Stimulated activated CD4-positive, alpha-beta T cell treated with anti-CD3 and anti-CD28 coated beads, Interleukin-15, amount 100 ng/mL, for 24 hours (primary cell): Measurements from ENCODE around the gene FLNC.

Source experiments
- DNase-seq: peaks from one replicate; pipeline ENCODE4 v3.0.0-alpha.2; 2020

Gene FLNC

DNA sequence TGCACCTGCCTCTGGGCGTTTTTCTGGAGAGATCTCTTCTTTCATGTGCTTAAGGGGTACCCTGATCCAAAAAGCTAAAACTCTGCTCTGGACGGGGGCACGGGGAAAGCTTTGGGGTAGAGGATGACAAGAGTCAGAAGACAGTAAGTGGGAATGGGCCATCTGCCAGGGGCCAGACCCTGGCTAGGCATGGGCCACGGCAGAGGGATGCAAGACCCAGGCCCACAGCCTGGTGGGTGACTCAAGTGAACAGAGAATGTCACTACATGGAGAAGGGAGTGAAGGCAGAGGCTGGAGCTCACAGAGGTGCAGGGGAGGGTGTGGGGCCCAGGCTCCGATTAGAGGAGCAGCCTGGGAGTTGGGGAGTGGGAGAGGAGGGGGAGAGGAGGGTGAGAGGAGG, 15.3 kb downstream of the FLNC start:
- no peak for DNase-seq

DNA sequence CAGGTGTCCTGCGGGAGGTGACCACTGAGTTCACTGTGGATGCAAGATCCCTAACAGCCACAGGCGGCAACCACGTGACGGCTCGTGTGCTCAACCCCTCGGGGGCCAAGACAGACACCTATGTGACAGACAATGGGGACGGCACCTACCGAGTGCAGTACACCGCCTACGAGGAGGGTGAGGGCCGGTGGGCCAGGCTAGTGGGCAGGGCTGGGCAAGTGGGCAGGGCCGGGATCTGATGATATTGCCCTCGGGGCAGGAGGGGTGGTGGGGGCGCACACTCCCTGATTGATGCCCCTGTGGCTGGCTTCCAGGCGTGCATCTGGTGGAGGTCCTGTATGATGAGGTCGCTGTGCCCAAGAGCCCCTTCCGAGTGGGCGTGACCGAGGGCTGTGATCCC, 15.8 kb downstream of the FLNC start:
- no peak for DNase-seq

DNA sequence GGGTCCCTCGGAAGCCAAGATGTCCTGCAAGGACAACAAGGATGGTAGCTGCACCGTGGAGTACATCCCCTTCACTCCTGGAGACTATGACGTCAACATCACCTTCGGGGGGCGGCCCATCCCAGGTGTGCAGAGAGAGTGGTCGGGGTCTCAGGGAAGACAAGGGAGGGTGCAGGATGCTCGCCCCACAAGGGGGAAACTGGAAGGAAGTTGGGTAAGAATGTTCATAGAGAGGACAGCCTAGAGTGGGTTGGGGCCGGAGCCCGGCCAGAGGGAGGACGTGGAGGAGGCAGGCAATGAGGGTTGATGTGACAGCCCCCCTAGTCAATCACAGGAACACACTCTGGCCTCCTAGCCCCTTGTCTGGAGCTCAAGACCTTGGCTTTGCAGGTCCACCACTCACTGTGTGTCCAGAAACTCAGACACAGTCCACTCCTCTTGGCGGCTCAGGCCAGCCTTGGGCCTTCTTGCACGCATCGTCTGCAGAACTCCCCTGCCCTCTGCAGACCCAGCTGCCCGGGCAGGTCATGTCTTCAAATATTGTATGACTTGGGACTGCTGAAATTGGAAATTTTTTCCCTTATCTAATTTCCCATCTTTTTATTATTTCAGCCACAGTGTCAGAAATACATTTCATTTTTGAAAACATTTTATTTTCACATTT, 16.7 kb downstream of the FLNC start:
- DNase-seq = no peak

DNA sequence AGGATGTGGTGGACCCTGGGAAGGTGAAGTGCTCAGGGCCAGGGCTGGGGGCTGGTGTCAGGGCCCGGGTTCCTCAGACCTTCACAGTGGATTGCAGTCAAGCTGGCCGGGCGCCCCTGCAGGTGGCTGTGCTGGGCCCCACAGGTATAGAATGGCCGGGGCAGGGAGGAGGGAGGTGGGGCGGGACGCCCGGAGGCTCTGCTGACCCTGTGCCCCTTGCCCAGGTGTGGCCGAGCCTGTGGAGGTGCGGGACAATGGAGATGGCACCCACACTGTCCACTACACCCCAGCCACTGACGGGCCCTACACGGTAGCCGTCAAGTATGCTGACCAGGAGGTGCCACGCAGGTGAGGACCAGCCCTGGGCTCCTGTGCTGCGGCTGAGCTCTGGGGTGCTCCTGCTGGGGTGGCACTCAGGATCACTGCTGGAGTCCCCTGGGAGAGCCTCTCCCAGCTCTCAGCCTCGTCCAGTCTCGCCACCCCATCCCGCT, 17.6 kb downstream of the FLNC start:
- DNase-seq = no peak

DNA sequence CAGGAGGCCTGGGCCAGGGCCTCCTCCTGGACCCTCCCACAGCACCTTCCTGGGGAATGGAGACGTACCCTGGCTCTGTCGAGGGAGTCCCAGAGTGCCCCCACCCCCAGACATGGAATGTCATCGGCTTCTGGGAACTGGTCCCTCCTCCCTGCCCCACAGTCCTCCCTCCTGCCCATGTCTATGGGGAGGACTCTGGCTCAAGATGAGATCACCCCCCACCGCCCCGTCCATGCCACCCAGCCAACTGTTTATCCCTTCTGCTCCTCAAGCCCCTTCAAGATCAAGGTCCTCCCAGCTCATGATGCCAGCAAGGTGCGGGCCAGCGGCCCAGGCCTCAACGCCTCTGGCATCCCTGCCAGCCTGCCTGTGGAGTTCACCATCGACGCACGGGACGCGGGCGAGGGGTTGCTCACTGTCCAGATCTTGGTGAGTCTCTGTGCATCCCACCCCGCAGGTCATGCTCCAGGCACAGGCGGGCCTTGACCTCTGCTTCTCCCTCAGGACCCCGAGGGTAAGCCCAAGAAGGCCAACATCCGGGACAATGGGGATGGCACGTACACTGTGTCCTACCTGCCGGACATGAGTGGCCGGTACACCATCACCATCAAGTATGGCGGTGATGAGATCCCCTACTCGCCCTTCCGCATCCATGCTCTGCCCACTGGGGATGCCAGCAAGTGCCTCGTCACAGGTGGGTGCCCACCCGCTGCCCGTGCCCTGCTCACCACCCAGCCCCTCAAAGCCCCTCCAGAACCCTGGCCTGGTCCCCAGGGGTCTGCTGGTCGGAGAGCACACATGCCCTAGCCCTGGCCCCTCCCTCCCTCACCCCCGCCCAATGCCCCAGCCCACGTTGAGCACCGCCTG, 18.3 kb downstream of the FLNC start:
- no peak for DNase-seq

DNA sequence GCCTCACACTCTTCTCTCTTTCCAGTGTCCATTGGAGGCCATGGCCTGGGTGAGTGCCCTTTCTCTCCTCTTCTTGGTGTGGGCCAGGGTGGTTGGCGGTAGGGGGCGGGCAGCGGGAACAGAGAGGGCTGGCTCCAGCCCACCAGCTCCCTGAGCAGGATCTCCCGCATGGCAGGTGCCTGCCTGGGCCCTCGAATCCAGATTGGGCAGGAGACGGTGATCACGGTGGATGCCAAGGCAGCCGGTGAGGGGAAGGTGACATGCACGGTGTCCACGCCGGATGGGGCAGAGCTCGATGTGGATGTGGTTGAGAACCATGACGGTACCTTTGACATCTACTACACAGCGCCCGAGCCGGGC, 18.9 kb downstream of the FLNC start:
- DNase-seq = no peak

DNA sequence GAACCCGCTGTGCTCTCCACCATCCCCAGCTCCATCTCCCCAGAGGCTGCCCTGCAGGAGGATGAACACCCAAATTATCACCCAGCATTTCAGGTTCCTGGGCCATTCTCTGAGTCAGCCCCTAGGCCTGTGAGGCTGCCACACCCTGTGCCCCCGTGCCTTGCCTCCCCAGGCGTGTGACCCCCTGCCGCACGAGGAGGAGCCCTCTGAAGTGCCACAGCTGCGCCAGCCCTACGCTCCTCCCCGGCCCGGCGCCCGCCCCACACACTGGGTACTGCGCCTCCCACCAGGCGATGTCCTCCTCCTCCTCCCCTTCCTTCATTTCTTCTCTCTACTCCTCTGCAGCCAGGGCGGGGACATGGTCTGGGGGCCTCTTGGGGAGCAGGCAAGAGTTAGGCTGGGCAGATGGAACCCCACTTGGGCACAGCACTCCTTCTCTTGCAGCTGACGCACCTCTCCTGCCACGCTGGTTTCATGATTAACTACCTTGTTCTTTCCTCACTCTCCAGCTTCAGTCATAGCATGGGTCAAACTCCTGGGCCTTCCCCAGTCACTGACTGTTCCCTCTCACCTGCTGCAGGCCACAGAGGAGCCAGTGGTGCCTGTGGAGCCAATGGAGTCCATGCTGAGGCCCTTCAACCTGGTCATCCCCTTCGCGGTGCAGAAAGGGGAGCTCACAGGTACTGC, 19.7 kb downstream of the FLNC start:
- no peak for DNase-seq

DNA sequence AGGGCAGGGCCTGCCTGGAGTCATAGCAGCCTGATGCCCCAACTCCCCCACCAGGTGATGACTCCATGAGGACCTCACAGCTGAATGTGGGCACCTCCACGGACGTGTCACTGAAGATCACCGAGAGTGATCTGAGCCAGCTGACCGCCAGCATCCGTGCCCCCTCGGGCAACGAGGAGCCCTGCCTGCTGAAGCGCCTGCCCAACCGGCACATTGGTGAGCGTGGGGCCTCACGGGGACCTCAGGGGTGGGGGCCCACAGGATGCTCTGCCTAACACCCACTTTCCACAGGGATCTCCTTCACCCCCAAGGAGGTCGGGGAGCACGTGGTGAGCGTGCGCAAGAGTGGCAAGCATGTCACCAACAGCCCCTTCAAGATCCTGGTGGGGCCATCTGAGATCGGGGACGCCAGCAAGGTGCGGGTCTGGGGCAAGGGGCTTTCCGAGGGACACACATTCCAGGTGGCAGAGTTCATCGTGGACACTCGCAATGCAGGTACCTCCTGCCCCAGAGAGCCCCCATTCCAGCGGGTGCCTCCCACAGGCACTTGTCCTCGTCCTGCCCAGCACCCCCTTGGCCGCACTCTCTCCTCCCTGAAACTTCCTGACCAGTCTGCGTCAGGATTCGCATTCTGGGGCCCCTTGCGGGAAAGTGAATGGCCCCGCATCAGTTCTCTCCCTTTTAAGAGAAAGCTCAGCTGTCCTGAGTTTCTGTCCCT, 22.5 kb downstream of the FLNC start:
- DNase-seq = no peak

DNA sequence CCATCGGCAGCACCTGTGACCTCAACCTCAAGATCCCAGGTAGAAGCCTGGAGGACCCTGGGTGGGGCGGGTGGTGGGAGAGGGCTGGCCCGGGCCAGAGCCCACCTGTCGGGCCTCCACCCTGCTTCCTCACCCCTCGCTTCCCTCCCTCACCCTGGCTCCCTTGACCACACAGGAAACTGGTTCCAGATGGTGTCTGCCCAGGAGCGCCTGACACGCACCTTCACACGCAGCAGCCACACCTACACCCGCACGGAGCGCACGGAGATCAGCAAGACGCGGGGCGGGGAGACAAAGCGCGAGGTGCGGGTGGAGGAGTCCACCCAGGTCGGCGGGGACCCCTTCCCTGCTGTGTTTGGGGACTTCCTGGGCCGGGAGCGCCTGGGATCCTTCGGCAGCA, 23.6 kb downstream of the FLNC start:
- no peak for DNase-seq

DNA sequence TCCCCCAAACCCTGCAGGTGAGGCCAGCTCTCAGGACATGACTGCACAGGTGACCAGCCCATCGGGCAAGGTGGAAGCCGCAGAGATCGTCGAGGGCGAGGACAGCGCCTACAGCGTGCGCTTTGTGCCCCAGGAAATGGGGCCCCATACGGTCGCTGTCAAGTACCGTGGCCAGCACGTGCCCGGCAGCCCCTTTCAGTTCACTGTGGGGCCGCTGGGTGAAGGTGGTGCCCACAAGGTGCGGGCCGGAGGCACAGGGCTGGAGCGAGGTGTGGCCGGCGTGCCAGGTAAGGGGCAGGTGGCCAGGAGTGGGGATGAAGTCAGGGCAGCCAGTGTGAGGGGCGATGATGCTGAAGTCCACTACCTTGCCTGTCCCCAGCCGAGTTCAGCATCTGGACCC, 24.2 kb downstream of the FLNC start:
- no peak for DNase-seq

DNA sequence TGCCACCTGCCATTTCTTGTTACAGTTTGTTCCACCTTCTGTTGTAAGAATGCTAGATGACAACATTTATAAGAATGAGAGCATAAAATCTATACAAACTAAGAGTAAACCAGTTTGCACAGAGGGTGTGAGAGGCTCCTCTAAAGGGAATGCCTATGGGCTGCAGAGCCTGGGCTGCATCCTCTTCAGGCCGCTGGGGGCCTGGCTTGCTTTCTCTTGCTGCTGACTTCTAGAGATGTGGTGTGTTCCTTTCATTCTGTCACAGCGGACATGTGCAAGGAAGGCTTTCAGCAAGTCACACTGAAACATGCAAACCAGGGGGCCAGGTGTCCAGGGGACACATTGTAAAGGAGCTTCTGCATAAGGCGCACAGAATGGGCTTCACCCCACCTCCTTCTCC, 25.4 kb downstream of the FLNC start:
- no peak for DNase-seq

DNA sequence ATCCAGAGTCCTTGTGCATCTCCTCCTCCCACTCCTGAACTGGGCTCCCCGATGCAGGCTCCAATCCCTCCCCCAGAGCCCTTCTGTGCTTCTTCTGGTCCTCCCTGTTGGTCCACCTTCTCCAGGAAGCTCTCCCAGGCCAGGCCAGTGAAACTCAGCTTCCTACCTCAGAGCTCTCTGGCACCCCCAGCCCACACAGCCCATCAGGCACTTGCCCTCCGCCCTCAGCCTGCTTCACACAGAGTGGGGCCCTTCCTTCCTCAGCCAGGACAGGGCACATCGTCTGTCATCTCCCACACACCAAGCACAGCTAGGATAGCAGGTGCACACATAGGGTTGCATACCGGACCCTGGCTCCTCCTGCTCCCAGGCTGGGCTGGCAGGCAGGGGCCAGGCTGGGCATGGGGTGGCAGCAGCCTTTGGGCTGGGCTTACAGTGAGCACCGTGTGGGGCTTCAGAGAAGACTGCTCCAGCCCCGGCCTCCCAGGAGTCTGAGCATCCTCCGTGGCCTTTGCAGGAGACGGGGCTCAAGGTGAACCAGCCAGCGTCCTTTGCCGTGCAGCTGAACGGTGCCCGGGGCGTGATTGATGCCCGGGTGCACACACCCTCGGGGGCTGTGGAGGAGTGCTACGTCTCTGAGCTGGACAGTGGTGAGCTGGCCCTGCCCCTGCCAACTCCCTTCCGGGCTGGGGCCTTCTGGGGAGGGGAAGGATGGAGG, 26.0 kb downstream of the FLNC start:
- no peak for DNase-seq

DNA sequence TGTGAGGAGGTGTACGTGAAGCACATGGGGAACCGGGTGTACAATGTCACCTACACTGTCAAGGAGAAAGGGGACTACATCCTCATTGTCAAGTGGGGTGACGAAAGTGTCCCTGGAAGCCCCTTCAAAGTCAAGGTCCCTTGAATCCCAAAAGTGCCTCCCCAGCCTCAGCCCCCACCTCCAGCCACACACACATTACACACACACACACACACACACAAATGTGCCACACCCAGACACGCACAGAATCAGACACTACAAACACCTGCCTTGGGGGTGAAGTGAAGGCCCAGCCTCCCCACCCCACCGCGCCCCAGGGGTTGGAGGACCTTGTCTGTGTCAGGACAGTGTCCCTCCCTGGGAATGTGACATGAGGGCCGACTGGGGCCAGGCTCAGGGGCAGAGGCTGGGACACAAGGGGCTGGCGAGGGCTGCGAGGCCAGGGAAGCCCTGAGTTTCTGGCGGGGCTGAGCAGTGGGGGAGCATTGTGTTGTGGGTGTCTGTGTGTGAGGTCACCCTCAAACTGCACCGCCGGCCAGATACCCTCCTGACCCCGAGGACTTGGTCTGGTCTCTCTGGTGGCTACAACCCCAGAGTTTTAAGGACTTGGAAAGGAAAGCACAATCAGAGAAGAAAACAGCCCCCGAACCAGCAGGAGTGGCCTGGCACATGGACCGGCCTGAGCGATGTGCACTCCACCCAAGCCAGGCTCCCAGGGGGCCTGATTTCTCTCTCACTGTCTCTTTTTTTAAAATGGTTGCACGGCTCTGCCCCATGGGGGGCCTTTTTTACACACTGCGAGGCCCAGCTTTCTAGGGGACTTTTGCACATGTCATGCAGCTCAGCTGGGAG, 28.4 kb downstream of the FLNC start:
- no peak for DNase-seq

DNA sequence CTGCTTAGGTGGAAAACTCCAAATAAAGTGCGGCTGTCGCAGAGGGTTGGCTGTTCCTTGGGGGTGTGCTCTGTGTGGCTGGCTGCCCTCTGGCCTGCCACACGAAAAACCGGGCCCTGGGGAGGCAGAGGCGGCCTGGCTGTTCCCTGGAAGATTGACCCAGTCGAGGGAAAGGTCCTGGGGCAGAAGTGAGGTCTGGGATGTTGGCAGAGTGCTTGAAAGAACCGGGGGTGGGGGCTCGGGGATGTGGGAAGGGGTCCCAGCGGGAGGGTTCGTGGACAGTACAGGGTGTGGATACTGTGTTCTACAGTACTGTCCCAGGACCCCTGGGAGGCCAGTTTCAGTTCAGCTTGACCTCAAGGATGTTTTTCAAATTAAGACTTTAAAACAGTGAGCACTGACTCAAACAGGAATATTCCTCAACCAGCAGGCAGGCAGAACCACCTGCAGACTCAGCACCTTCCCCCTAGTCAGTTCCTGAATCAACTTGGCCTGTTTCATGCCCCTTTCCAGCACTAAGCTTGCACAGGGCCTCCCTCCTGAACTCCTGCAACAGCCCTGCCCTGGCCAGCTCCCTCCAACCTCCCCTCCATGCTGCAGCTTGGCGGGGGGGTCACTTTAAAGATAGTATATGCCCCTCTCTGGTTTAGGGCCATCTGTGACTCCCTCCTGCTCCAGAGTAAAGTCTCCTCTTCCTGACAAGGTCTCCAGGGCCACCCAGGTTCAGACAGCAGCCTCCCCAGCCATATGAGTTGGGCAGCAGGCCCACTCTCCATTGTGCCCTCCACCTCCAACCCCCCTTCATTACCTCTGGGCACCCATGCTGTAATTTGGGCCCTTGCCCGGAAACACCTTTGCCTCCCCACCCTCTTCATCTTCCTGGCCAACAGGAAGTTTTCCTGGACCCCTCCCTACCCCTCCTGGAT, 29.3 kb downstream of the FLNC start:
- no peak for DNase-seq

DNA sequence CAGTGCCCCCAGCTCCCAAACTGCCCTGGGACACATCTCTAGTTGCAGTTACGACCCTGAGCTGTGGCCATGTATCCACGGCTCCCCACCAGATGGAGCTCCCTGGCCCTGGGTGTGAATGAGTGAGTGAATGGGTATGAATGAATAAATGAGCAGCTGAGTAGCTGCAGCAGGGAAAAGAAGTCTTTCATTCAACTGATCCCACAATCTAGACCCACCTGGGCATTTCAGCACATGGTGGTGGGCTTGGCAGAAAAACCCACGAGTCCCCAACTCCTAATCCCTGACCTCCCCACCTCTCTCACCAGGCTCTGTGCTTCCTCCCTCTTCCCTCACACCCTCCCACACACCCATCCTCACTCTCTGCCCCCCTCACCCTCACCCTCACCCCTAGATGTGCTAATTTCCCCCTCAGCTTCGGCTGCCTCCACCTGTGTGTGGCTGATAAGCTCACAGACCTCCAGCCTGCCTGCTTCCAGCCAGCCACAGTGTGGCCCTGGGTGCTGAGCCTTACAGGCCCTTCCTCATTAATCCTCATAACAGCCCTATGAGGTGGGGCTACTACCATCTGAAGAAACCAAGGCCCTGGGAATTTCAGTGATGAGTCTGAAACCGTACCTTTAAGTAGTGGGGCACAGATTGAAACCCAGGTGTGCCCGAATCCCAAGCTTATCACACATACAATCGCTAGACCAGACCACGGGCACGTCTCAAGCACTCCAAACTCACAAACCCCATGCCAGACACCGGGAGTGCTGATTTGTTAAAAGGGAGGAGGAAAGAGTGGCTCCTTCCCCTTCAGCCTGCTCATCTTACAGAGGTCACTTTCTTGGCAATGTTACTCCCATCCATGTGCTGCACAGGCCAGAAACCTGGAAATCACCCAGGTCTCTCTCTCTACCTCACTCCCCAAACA, 30.2 kb downstream of the FLNC start:
- no peak for DNase-seq

DNA sequence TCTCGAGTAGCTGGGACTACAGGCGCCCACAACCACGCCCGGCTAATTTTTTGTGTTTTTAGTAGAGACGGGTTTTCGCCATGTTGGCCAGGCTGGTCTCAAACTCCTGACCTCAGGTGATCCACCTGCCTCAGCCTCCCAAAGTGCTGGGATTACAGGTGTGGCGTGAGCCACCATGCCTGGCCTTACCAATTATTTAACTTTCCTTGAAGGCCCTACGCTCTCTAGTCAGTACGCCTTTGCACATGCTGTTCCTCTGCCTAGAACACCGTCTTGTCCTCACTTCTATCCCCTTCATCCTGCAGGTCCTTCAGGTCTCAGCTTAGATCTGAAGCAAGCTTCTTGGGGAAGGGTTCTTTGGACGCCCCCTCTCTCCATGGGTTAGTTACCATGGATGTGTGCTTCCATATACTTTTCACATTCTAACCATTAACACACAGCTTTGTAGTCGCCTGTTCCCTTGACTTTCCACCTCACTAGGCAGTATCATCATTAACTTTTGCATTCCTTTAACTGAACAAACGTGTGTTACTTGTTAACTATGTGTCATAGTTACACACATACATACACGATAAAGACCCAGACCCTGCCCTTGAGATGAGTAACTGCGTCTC, 31.9 kb downstream of the FLNC start:
- no peak for DNase-seq

DNA sequence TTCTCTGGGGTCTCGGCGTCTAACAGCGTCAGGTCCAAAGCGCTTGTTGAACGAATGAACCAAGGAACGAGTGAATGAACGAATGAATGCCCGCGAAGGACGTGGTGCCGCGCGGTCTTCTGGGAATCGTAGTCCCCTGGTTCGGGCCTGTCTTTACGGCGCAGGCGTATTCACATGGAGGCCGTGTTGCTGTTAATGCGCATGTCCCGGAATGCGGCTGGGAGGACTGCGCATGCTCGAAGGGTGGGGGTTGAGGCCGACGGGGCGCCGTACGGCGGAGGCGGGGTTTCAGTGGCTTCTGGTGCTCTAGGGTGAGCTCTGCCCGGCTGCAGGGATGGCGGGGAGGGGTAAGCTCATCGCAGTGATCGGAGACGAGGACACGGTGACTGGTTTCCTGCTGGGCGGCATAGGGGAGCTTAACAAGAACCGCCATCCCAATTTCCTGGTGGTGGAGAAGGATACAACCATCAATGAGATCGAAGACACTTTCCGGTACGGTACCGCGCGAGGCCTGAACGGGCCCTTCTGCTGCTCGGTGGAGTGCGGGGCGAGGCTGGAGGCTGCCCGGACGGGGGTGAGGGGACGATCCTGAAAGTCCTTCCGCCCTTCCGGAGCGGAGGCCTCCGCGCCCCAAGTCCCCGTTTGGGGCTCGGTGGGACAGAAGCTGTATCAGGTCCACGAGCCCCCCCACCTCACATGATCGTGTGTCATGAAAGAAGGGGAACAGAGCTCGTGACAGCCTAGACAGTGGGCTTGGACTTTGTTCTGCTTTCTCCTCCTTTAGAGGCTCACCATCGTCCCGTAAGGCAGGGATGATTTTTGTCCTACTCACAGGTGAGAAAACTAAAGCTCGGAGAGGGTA, 32.6 kb downstream of the FLNC start, which contains the start of gene ATP6V1F:
ATP6V1F (plus strand) TSS at position 286 of the 862 bp plus-strand sequence; CDS start at position 335, 49 bp downstream.
- peak; percentile 99 for DNase-seq
